ENCODE results near the gene METTL27.
"Not testable (repeated sequence)": the region's sequence is repeated elsewhere in the genome, so short reads cannot be mapped to it uniquely, and the experiment has no call there.

DNA sequence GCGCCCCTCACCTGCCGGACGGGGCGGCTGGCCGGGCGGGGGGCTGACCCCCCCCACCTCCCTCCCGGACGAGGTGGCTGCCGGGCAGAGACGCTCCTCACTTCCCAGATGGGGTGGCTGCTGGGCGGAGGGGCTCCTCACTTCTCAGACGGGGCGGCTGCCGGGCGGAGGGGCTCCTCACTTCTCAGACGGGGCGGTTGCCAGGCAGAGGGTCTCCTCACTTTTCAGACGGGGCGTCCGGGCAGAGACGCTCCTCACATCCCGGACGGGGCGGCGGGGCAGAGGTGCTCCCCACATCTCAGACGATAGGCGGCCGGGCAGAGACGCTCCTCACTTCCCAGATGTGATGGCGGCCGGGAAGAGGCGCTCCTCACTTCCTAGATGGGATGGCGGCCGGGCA, 45.1 kb downstream of the METTL27 start:
- TF ChIP-seq POLR2AphosphoS5 (IDR thresholded peaks at IDR 0.05; ENCODE audit: low read depth); EZH2 (IDR thresholded peaks at IDR 0.05; ENCODE audit: low read depth, unreplicated experiment): not testable (repeated sequence)
- TF ChIP-seq, protein P1, sequence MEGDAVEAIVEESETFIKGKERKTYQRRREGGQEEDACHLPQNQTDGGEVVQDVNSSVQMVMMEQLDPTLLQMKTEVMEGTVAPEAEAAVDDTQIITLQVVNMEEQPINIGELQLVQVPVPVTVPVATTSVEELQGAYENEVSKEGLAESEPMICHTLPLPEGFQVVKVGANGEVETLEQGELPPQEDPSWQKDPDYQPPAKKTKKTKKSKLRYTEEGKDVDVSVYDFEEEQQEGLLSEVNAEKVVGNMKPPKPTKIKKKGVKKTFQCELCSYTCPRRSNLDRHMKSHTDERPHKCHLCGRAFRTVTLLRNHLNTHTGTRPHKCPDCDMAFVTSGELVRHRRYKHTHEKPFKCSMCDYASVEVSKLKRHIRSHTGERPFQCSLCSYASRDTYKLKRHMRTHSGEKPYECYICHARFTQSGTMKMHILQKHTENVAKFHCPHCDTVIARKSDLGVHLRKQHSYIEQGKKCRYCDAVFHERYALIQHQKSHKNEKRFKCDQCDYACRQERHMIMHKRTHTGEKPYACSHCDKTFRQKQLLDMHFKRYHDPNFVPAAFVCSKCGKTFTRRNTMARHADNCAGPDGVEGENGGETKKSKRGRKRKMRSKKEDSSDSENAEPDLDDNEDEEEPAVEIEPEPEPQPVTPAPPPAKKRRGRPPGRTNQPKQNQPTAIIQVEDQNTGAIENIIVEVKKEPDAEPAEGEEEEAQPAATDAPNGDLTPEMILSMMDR (conservative IDR thresholded peaks at IDR 0.05; ENCODE audit: low read depth in 2 of 2), result not testable (repeated sequence)
